Panc1 (cell line): ENCODE results near the gene ZC3H7A.
"Not testable (repeated sequence)": the region's sequence is repeated elsewhere in the genome, so short reads cannot be mapped to it uniquely, and the experiment has no call there.

Experiments used
- POLR2AphosphoS5 ChIP-seq: IDR thresholded peaks from 2 replicates; pipeline ENCODE4 v1.6.1; 2012; ENCODE audit warnings: mild to moderate bottlenecking, low read depth, low read length, moderate library complexity
- SIN3A ChIP-seq: IDR thresholded peaks from 2 replicates; pipeline ENCODE4 v1.6.1; 2012; ENCODE audit warnings: low read depth, mild to moderate bottlenecking, low read length, moderate library complexity, borderline replicate concordance; ENCODE audit not compliant: insufficient read depth
- TF ChIP-seq, protein P1 (sequence below): fragments of 450-650 bp; IDR thresholded peaks from 2 replicates; pipeline ENCODE4 v1.5.1; 2017; ENCODE audit warnings: mild to moderate bottlenecking

DNA sequence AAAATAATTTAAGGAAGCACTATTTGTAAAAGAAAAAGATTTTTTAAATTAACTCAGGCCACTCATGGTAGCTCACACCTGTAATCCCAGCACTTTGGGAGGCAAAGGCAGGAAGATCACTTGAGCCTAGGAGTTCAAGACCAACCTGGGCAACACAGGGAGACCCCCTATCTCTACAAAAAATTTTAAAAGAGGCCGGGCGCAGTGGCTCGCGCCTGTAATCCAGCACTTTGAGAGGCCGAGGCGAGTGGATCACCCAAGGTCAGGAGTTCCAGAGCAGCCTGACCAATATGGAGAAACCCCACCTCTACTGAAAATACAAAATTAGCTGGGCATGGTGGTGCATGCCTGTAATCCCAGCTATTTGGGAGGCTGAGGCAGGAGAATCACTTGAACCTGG, 12.7 kb downstream of the ZC3H7A start:
- TF ChIP-seq, protein P1, sequence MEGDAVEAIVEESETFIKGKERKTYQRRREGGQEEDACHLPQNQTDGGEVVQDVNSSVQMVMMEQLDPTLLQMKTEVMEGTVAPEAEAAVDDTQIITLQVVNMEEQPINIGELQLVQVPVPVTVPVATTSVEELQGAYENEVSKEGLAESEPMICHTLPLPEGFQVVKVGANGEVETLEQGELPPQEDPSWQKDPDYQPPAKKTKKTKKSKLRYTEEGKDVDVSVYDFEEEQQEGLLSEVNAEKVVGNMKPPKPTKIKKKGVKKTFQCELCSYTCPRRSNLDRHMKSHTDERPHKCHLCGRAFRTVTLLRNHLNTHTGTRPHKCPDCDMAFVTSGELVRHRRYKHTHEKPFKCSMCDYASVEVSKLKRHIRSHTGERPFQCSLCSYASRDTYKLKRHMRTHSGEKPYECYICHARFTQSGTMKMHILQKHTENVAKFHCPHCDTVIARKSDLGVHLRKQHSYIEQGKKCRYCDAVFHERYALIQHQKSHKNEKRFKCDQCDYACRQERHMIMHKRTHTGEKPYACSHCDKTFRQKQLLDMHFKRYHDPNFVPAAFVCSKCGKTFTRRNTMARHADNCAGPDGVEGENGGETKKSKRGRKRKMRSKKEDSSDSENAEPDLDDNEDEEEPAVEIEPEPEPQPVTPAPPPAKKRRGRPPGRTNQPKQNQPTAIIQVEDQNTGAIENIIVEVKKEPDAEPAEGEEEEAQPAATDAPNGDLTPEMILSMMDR, result not testable (repeated sequence)
- TF ChIP-seq POLR2AphosphoS5, SIN3A: not testable (repeated sequence)
